Hematopoietic multipotent progenitor cell (in vitro differentiated cells): ENCODE measurements around the gene RCL1. TPM values are rescaled to one million over a fixed set of nuclear protein-coding genes. Genes with fewer than 3 reads are reported as not detected.
"Not testable (repeated sequence)": the region's sequence is repeated elsewhere in the genome, so short reads cannot be mapped to it uniquely, and the experiment has no call there.

Experiments used
- DNase-seq, 3 donors: peaks; one replicate each; pipeline ENCODE4 v3.0.0-alpha.2; 2011 to 2015; ENCODE audit warnings: low read depth in 2 of 3, low spot score in 2 of 3
- total RNA-seq: library from RNA; depleted of rRNA; stranded (reverse); fragments of >200 nt; gene quantifications from one replicate; pipeline ENCODE4 v1.2.3, GENCODE V29; 2012

RCL1 gene
- total RNA-seq, 1 donor: 29.4 TPM

GRCh38 chr9:4865681-4866080 is 72.9 kb downstream of the RCL1 start:
- no peak for DNase-seq

GRCh38 chr9:4866239-4866969 is 73.7 kb downstream of the RCL1 start:
- no peak for DNase-seq

DNA sequence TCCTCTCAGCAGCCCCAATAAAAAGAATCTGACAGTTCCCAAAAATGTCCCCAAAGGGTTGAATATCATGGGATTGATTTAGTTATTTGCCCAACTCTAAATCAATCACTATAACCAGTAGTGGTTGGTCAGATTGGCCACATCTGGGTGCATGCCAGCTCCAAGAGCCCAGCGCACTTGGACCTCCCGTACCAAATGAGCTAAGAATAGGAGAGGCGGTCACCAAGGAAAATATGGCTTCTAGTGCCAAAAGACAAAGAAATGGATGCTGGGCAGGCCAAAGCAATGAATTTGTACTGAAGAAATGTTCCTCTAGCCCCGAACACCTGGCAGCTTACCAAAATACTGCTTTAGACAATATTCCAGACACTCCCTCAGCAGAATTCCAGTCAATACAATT is 80.3 kb downstream of the RCL1 start:
- DNase-seq: no peak

- DNase-seq: no peak
Observed at GRCh38 chr9:4875559-4875958, 82.8 kb downstream of the RCL1 start.

- no peak for DNase-seq
Observed at GRCh38 chr9:4879115-4879558, 86.4 kb downstream of the RCL1 start.

GRCh38 chr9:4883326-4883873 is 90.7 kb downstream of the RCL1 start:
- no peak for DNase-seq

- no peak for DNase-seq
Observed at GRCh38 chr9:4886698-4887097, 94.0 kb downstream of the RCL1 start.

GRCh38 chr9:4887556-4887955 is 94.8 kb downstream of the RCL1 start:
- DNase-seq: no peak

- no peak for DNase-seq
Observed at GRCh38 chr9:4890242-4890641, 97.5 kb downstream of the RCL1 start.

GRCh38 chr9:4890929-4891328 is 98.2 kb downstream of the RCL1 start:
- DNase-seq: no peak

- no peak for DNase-seq
Observed at GRCh38 chr9:4891674-4892073, 98.9 kb downstream of the RCL1 start.

DNA sequence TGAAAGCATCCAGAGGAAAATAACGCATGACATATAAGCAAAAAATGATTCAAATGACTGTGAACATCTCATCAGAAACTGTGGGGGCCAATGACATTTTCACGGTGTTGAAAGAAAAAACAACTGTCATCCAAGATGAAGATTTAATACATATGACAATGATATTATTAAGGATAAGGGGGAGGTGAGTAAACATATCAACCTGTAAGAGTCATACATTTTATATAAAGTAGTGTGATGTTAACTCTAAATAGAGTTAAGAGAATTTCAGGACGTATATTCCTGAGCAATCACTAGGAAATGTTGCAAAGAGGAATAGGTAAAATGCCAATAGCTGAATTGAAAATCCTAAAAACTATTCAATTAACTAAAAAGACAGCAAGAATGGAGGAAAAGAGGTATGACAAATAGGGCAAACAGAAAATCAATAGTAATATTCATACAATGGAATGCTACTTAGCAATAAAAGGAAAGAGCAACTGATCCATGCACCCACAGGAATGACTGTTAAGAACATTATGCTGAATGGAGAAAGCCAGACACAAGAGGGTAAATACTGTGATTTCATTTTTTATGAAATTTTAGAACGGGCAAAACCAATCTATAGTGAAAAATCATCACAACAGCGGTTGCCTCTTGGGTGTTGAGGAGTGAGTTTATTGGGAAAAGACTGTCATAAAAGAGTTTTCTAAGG is 99.9 kb downstream of the RCL1 start:
- no peak for DNase-seq

- DNase-seq: no peak
Observed at GRCh38 chr9:4894076-4894475, 101.3 kb downstream of the RCL1 start.

DNA sequence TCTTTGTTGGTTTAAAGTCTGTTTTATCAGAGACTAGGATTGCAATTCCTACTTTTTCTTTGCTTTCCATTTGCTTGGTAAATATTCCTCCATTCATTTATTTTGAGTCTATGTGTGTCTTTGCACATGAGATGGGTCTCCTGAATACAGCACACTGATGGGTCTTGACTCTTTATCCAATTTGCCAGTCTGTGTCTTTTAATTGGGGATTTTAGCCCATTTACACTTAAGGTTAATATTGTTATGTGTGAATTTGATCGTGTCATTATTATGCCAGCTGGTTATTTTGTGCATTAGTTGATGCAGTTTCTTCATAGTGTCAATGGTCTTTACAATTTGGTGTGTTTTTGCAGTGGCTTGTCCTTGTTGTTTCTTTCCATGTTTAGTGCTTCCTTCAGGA is 107.1 kb downstream of the RCL1 start:
- DNase-seq: not testable (repeated sequence)

GRCh38 chr9:4901401-4902134 is 108.8 kb downstream of the RCL1 start:
- peak in 1 of 3 donors; percentile 19 for DNase-seq

- DNase-seq: no peak
Observed at GRCh38 chr9:4902135-4902475, 109.4 kb downstream of the RCL1 start.

DNA sequence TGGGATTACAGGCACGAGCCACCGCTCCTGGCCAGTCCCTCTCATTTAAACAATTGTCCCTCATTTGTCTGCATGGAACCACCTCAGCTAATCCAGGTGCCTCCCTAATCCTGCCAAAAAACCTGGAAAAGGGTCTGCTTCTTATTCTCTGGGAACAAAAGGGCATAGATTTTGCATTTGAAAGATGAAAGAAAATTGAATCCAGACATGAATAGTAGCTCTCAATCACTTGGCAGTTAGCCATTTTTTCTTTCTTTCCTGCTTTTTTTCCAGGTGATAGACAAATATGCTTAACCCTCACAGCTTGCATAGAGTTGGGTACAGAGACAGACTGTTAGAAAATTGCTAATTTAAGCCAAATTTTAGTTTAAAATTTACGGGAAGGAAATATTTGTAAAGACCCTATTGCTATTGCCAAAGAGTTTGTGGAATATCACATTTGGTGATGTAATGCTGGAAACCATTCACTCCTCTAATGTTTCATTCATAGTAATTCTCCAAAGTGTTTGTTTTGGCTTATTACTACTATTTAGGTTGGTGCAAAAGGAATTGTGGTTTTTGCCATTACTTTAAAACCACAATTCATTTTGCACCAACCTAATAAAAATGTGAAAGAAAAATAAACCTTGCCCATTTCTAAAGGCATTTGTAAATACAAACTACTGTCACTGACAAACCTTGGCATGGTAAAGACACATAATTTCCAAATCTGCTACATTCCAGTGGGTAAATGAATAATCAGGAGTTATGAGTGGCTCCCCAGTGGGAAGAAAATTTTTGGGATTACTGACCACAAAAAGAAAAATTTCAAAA is 111.8 kb downstream of the RCL1 start:
- no peak for DNase-seq

DNA sequence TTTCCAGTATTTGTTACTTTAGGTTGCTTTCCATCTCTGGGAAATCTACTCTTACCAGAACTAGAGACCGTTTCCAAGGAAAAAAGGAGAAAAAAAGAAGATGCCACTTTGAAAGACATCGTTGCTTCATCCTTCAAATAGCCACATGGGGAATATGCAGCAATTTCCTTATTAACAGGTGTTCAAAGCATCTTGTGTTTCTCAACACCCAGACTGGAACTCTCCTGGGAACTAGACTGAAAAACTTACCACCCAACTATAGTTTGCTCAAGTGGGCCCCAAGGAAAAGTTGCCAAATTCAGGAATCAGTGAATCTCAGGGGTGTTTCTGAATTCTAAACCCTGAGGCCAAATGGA is 112.4 kb downstream of the RCL1 start:
- no peak for DNase-seq
